NOMO-1 treated with DMSO at 0.1 percent for 48 hours (cell line): ENCODE measurements around the gene GAL3ST3.
"Not testable (repeated sequence)": the region's sequence is repeated elsewhere in the genome, so short reads cannot be mapped to it uniquely, and the experiment has no call there.

Experiments
- DNase-seq: peaks from one replicate; lab custom pipeline; 2025; ENCODE audit not compliant: unreplicated experiment; lab: John Stamatoyannopoulos, UW

The GAL3ST3 gene, protein sequence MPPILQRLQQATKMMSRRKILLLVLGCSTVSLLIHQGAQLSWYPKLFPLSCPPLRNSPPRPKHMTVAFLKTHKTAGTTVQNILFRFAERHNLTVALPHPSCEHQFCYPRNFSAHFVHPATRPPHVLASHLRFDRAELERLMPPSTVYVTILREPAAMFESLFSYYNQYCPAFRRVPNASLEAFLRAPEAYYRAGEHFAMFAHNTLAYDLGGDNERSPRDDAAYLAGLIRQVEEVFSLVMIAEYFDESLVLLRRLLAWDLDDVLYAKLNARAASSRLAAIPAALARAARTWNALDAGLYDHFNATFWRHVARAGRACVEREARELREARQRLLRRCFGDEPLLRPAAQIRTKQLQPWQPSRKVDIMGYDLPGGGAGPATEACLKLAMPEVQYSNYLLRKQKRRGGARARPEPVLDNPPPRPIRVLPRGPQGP

GRCh38 chr11:66048547-66049323 is at the start of gene GAL3ST3:
Gene GAL3ST3 (minus strand): TSS chr11:66049161. CDS start chr11:66045415, 3,746 bp downstream.
- no peak for DNase-seq

DNA sequence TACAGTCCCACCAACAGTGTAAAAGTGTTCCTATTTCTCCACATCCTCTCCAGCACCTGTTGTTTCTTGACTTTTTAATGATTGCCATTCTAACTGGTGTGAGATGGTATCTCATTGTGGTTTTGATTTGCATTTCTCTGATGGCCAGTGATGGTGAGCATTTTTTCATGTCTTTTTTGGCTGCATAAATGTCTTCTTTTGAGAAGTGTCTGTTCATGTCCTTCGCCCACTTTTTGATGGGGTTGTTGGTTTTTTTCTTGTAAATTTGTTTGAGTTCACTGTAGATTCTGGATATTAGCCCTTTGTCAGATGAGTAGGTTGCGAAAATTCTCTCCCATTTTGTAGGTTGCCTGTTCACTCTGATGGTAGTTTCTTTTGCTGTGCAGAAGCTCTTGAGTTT is 43.2 kb upstream of the GAL3ST3 start:
- DNase-seq: not testable (repeated sequence)

DNA sequence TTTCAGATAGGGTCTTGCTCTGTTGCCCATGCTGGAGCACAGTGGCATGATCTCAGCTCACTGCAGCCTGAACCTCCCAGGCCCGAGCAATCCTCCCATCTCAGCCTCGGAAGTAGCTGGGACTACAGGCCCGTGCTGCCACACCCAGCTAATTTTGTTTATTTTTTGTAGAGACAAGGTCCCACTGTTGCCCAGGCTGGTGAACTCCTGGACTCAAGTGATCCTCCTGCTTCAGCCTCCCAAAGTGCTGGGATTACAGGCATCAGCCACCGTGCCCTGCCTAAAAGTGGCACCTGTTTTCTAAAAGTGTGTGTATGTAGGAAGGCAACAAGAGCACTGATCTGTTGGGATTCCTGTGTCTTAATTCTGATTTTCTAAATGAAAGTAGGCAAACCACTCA is 41.3 kb upstream of the GAL3ST3 start:
- DNase-seq: no peak

- DNase-seq: no peak
Observed at GRCh38 chr11:66089067-66089466, 40.1 kb upstream of the GAL3ST3 start.

DNA sequence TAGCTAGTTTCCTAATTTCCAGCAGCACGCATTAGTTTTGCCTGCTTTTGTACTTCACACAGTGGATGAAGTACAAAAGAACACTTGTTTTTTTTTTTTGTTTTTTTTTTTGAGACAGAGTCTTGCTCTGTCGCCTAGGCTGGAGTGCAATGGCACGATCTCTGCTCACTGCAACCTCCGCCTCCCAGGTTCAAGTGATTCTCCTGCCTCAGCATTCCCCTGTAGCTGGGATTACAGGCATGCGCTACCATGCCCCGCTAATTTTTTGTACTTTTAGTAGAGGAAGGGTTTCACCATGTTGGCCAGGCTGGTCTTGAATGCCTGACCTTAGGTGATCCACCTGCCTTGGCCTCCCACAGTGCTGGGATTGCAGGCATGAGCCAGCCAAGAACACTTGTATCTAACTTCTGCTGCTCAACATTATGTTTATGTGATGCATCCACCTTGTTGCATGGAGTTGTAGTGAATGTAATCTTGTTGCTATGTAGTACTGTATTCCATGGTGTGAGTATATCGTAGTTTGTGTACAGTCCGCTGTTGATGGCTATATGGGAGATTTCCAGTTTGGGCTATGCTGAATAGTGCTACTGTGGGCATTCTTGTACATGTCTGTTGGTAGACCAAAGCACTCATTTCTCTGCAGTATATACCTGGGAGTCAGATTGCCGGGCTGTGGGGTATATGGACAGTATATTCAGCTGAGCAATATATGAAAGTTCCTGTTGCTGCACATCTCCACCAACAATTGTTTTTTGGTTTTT is 38.4 kb upstream of the GAL3ST3 start:
- no peak for DNase-seq

DNA sequence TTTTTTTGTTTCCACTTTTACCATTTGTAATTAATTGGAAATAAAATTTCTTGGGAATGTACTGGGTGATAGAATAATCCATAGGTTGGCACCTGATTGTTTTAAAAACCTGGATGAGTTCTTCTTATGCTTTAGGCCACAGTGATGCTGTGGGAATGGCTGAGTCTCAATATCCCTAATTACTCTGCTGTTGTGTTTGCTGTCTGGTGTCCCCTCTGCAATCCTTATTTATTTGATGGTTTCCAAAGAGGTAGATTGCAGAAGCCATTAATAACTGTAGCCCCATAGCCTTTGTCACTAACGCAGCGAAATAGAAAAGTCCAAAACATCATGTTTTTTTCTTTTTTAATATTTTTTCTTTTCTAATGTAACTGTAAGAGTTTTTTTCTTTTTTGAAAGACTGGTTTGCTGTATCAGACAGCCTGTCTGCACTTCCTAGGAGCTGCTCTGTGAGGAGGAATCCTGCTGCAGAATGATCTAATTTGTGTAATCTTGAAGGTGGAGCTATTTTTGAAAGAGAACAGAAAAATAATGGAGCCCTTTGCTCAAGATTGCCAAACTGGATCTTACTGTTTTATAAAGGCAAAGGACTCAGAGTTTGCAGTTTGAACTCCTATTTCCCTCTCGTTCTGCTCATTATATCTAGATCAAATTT is 36.0 kb upstream of the GAL3ST3 start:
- DNase-seq: no peak

GRCh38 chr11:66083767-66084166 is 34.8 kb upstream of the GAL3ST3 start:
- no peak for DNase-seq

DNA sequence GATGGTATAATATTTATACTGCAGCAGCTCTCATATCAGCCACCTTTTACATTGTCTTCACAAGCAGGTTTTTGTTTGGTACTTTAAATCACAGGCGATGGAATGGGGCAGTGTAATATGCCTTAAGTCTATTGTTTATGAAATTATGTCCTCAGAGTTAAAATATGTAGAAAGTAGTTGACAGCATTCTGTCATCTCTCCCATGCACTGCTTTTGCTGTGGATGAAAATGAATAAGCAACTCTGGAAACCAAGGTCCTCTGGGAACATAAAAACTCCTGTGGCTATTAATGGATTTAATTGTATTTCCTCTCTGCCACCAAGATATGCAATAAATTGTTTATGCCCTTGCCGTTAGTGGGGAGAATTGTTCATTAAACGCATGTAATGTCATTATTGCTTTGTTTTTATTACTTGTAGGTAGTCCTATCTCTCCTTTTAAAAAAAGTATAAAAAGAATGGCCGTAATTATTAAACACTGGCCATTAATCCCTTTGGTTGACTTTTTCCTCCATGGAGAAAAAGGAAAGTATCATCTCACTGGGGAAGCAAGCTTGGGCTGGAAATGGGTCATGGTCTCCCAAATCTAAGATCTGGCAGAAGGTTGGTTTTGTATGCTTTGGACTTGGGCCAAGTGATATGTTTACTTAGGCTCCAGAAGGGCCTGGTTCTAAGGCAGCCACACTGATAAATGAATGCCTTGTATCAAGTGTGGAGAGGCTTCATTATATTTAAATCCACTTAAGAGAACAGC is 34.2 kb upstream of the GAL3ST3 start:
- DNase-seq: no peak

DNA sequence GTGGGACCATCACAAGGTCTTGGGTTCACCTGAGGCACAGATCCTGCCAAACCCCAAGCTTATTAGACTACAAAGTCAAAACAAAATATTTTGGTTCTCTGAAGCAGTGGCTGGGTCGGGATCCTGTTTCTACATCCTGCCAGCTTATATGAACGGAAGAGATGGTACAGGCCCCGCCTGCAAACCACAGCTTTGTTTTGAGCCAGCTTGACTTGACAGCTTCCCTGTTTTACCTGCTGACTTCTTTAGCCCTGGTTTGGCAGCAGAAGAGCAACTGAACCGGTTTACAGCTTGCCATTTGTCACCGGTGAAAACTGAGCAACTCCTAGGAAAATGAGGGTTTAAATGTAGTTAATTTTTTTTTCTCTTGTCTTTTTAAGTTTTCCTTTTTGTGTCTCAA is 32.5 kb upstream of the GAL3ST3 start:
- DNase-seq: peak; percentile 86

- peak; percentile 50 for DNase-seq
Observed at GRCh38 chr11:66080055-66080817, 31.3 kb upstream of the GAL3ST3 start.

- DNase-seq: not testable (repeated sequence)
Observed at GRCh38 chr11:66078949-66079348, 30.0 kb upstream of the GAL3ST3 start.

DNA sequence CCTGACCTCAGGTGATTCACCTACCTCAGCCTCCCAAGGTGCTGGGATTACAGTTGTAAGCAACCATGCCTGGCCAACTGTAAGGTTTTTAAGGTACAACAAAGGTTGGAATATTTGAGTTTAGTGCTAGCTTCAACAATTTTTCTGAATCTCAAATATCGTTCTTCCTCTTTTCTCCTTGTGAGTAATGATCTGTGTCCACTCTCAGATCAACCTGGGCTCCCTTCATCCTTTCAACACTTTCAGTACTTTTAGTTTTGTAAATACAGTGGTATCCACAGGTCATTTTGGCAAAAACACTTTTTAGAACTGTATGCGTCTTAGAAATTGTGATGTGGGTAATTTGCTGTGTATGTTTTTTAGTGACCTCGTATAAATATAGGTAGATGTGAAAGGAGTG is 29.0 kb upstream of the GAL3ST3 start:
- no peak for DNase-seq

DNA sequence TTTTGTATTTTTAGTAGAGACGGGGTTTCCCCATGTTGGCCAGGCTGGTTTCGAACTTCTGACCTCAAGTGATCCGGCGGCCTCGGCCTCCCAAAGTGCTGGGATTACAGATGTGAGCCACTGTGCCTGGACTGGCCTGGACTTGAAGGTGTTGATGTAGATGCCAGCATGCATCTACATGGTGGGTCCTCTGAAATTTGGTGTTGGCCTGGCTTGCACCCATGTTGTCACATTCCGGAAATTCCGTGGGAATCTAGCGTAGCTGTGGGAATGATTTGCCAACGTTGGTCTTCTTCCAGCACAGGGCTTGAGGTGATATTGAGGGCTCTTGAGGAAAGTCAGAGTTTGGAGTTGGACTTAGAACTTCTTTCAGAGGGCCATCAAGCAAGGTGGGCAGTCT is 27.6 kb upstream of the GAL3ST3 start:
- DNase-seq: no peak

DNA sequence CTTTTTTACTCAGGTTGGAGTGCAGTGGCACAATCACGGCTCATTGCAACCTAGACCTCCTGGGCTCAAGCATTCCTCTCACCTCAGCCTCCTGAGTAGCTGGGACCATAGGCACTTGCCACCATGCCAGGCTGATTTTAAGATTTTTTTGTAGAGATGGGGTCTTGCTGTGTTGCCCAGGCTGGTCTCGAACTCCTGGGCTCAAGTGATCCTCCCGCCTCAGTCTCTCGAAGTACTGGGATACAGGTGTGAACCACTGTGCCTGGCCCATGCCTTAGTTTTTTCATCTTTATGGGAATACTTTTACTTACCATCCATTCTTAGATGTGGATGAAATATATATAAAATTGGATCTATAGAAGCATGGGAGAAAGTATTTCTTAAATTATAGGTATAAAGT is 26.3 kb upstream of the GAL3ST3 start:
- DNase-seq: no peak

GRCh38 chr11:66073669-66074068 is 24.7 kb upstream of the GAL3ST3 start:
- no peak for DNase-seq

- no peak for DNase-seq
Observed at GRCh38 chr11:66072518-66072917, 23.6 kb upstream of the GAL3ST3 start.

DNA sequence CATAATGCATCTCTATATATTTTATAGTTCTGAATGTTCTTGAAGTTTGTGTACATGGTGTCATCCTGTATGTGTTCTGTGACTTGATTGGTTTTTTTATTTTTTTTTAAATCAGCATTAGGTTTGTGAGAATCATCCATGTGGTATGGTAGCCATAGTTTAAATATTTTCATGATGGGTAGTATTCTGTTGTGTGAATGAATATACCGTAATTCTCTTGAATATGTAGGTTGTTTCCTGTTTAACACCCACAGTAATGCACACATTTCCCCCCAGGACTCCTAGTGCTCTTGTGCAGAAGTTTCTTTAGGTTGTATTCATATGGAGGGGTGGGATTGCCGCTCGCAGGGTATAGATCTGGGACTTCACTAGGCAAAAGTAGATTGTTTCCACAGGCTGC is 23.1 kb upstream of the GAL3ST3 start:
- no peak for DNase-seq

GRCh38 chr11:66071381-66071801 is 22.4 kb upstream of the GAL3ST3 start:
- DNase-seq: no peak

GRCh38 chr11:66070604-66071380 is 21.8 kb upstream of the GAL3ST3 start:
- peak; percentile 4 for DNase-seq
